Fibroblast of peridontal ligament (primary cell): ENCODE results near the gene OGG1.
A peak's percentile ranks its signal among the peaks of the same experiment; 100 is the strongest.
"Not testable (repeated sequence)": the region's sequence is repeated elsewhere in the genome, so short reads cannot be mapped to it uniquely, and the experiment has no call there.

ENCODE experiments used
- DNase-seq: peaks from one replicate; pipeline ENCODE4 v3.0.0-alpha.2; 2010; ENCODE audit errors: extremely low read depth

OGG1 gene

DNA sequence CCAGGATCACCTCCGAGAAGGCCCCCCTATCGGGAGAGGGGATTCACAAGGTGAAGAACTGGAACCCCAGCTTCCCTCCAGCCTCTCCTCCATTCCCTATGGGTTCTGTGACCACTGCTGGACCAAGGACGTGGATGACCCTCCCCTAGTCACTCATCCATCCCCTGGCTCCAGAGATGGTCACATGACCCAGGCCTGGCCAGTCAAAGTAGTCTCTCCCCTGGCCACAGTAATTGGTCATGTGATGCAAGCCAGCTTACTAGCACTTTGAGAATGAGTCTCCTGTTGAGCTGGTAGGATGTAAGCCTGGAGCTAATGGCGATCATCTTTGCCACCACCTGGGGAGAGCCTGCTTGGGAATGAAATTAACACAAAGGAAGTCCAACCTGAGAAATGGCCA is 16.1 kb downstream of the OGG1 start:
- DNase-seq, result no peak

DNA sequence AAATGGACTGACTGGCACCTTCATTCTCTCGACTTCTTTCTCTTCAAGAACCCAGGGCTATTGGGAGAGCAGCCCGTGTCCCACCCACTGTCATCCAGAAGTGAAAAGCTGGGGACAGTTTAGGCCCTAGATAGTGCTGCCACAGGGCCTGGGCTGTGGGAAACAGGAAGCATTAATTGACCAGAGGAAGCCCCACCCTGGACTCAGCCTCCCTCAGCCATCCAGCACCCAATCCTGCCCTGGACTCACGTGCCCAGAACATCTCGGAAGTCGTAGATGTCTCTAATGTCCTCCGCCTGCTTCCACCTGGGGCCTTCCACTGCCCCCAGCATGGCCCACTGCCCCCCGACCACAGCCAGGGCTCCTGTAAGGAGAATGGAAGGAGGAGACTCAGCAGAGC is 17.7 kb downstream of the OGG1 start:
- no peak for DNase-seq

DNA sequence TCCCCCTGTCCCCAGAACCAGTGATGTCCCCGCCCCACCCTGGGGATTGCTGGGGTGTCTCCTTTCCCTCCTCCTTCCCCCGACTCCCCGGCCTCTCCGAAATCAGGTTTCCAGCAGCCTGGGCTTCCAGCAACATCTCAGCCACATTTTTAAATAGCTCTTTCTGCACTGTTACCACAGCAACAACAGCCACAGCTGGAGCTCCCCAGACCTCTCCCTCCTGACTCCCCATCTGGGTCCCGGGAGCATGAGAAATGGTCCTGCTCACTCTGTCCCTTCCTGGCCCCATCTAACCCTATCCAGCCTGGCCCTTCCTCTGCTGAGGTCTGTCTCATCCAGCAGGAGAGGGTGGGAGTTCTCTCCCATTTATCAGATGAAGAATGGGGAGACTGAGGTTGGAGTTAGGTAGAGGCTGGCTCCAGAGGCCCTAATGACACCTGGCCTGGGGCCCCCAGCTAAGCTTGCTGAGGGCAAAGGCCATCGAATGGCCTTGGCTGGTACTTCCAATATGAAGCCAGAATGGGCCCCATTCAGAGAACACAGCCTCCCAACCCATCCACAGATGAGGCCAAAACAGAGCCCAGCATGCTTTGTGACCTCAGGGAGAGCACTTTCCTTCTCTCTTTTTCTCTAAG is 18.5 kb downstream of the OGG1 start:
- no peak for DNase-seq

DNA sequence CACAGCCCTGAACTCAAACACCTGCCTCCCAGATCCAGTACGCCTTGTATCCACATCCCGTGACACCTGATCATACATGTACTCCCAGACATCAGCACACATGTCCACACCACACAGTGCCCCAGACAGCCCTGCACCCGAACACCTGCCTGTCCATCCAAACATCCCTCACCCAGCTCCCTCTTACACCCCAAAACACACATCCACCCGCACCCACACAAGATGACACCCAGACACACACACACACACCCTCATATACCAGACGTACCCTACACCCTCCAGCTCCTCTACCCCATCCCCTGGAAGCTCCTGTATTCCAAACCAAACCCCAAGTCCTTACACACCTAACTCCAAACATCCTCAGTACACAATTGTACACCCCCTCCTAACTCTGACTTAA is 19.3 kb downstream of the OGG1 start:
- no peak for DNase-seq

DNA sequence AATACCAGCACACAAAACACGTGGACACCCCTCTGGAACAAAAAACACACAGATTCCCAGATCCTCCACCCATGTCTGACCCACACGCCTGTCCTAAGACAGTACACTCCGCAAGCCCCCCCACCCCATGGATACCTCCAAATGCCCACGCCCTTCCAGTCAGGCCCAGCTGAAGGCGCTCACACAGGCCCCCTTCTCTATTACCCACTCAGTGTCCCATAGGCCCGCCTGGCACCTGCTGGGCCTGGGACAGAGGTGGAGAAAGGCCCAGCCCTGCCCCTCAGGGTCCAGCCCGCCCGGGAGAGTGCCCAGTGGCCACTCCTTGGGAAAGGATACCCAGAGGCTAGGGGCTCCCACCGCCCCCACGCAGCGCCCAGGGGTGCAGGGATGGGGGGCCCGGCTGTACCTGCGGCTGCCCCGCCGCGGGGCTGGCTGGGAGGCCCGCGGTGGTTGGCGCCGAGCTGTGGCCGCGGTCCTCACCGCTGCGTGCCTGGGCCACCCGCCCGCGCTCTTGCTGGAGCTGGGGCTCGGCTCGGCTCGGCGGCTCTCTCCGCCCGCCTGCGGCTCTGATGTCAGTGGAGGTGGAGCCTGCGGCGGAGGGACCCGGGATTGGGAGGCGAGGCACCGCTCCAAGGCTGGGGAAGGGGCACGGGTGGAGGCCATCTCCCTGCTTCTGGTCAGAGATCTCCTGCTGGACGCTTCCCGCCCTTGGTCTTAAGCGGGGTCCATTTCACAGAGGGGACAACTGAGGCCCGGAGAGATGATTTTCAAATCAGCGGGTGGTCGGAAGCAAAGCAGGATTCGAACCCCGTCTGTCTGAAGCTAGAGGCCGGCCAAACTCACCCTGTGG is 19.9 kb downstream of the OGG1 start, which contains the start of gene CAMK1:
Gene CAMK1, minus strand, starts transcription at position 522 of the 850 bp plus-strand sequence. CDS start 2,198 bp downstream, outside the sequence.
- peak; percentile 48 for DNase-seq

DNA sequence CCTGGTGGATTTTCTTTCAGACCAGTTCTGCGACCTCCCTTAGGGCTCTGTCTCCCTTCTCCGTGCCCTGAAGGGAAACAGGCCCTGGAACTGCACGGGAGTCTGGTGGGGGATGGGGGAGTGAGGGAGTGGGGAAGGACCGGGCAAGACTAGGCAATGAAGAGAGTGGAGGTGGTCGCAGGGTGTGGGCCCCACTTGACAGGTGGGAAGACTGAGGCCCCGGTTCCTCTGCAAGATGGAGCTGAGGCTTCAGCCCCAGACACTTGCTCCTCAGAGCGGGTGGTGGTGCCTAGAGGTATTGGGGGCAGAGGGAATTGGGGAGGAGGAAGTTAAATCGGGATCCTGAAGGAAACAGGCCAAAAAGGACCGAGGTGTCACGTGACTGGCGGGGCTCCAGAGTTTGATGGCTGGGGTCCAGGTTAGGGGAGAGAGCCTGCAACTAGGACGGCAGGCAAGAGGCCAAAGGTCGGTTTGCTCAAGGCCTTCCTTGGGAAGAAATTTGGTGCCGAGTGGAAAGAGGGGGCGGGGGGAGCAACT is 20.6 kb downstream of the OGG1 start:
- DNase-seq, result peak; percentile 46

DNA sequence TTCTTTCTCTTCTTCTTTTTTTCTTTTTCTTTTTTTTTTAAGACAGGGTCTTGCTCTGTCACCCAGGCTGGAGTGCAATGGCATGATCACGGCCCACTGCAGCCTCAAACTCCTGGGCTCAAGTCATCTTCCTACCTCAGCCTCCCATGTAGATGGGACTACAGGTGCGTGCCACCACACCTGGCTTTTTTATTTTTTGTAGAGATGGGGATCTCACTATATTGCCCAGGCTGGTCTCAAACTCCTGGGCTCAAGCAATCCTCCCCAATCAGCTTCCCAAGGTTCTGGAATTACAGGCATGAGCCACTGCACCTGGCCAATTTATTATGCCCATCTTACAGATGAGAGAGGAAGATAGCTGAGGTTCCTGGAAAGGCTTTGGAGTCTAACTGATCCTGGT is 21.3 kb downstream of the OGG1 start:
- DNase-seq, result not testable (repeated sequence)

DNA sequence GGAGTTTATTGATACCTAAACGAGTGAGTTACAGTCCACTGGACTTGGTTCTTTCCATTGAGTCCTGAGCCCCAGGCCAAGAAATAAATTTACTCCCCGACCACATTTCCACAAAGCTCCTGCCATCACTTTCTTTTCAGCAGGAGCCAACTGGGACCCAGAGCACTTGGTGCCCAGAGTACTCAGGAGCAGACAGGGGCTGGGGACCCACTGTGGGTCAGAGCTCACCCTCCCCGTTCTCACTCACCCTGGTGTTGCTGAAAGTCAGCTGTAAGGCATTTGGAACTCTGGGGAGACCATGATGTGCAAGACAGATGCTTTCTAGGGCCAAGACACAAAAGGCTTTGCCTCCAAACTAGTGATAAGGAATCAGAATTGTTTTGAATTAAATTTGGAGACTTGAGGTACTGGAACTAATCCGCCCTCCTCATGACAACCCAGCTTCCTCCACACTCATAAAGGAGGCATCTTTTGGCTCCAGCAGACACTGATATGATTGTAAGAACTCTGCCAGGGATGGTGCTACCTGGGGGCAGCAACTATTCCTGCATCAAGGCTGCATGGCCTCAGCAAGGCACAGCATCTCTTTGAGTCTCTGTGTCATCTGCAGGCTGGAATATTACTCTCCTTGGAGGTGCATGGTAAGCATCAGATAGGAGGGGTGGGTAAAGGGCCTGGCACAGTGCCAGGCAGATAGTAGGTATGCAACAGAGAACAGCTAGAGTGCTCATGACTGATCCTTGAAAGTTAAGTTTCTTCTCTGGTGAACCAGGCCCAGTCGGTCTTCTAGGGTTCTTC is 27.3 kb downstream of the OGG1 start:
- no peak for DNase-seq

DNA sequence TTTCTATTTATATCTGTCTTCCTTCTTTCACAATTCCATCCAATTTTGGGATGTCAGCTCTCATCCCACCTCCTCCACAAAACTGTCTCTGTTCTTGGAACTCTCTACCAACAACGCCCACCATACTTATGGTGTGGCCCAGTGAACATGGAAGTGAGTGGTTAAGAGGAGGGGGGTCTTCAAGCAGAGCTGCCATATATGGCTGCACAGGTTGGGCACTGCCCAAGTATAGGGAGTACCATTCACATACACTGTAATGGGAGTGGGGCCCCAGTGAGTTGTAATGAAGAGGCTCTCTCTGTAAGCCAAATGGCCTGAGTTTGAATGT is 27.9 kb downstream of the OGG1 start:
- no peak for DNase-seq

DNA sequence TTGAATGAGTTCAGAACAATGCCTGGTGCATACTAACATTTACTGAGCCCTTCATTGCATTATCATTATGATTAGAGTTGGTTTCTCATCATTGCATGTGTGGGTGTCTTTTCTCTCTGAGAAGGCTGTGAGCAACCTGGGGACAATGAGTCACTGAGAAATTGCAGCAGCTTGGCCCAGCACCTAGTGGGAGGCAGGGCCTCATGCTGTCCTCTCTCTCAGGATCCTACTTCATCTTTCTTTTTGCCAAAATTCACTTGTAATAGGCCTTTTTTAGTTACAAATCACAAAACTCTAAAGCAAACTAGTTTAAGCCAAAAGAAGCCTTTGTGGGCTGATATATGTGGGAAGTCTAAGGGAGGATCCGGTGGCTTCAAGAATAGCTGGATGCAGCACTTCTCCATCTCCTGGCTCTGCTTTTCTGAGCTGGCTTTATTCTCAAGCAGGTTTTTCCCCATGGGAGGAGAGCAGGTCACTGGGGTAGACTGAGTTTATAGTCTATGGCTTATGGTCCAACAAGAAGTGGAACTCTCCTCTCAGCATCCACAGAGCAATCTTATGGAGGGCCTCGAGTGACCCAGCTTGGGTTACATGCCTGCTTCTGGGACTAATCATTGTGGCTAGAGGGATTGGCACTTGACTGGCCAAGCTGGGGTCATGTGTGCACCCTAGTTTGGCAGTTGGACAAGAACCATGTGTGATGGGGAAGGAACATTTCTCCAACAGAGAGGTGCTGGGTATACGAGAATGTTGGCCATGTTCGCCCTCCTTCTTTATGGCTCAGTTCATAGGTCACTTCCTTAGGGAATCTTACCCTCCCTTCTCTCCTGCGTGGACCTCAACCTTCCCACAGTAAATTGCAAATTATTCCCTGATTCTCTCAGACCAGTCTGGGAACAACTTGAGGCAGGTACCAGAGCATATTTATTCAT is 28.7 kb downstream of the OGG1 start:
- DNase-seq, result peak; percentile 52

DNA sequence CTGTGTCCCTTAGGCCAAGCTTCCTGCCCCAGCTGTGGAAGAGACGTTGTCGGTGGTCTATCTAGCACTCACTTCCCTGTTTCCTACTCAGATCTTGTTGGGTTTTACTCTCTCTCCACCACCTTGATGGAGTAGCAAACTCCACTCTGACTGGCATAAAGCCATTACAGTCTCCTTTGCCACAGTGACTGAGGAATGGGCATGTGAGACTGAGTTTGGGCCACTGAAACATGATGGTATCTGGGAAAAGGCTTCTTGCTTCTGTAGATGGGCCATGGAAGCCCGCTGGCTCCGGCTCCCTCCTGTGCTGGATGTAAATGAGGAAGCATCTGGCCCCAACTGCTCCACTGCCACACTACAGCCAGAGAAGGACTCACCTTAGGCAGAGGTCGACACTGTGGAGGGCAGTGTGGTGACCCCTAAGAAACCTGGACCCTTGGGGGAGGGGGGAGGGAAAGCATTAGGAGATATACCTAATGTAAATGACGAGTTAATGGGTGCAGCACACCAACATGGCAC is 29.4 kb downstream of the OGG1 start:
- DNase-seq, result no peak

DNA sequence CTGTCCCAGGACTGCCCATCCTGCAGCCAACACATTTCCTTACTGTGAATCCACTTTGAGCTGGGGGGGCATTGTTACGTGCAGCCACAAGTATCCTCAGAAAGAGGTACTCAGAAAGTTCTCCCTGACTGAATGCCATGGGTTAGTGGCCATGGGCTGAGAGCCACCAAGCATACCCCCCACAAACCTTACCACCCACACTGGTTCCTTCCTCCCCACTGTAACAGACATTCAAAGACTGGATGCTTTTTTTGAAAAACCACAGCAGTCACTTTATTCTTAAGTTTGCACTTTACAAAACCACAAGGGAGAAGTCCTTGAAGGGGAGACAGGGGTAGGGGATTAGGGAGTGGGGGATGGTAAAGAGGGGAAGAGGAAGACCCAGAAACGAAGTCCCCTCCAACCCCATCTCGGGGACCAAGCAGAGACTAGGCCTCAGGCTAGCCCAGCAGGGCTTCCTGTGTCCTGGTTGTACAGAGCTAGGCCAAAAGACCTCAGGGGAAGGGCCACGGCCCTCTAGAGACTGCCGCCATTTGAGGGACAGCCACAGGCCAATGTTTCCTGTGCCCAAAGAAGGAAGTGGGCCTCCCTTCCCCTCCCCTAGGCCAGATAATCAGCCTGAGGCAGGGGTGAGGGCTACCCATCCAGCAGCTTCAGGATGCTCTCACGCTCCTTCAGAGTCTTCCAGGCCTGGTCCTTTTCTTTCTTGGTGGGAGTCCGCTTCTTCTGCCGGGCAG is 30.1 kb downstream of the OGG1 start:
- no peak for DNase-seq

DNA sequence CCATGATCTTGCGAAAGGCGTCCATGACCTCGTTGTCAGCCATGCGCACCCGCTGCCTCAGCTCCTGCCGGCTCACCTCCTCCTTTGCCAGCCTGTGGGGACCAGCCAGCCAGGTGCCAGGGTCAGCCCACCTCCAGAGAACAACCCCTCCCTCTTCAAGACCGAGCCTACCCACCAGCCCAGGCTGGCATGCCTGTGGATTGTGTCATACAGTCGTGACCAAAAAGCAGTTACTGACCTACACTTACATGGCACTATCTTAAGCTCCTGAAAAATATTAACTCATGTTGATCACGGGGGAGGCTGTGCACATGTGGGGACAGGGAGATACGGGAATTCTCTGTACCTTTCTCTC is 30.7 kb downstream of the OGG1 start:
- no peak for DNase-seq

DNA sequence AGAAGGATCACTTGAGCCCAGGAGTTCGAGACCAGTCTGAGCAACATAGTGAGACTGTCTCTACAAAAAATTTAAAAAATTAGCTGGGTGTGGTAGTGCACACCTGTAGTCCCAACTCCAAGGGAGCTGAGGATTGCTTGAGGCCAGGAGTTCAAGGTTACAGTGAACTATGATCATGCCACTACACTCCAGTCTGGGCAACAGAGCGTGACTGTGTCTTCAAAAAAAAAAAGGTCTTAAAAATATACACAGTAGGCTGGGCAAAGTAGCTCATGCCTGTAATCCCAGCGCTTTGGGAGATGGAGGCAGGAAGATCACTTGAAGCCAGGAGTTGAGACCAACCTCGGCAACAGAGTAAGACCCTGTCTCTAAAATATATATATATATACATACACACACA is 31.2 kb downstream of the OGG1 start:
- DNase-seq, result no peak

DNA sequence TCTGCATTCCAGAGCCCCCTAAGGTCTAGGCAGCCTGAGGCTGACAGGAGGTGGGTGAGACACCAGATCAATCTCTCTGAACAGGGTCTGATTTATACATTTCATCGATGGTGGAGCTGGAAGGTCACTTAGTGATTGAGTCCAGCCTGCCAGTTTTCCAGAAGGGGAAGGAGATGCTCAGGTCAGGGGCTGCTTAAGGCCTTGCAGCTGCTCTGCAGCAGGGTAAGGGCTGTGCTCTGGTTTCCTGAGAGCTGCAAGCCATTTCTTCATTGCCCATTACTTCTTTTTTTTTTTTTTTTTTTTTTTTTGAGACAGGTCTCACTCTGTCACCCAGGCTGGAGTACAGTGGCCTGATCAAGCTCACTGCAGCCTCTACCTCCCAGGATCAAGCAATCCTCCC is 31.8 kb downstream of the OGG1 start:
- DNase-seq, result no peak

DNA sequence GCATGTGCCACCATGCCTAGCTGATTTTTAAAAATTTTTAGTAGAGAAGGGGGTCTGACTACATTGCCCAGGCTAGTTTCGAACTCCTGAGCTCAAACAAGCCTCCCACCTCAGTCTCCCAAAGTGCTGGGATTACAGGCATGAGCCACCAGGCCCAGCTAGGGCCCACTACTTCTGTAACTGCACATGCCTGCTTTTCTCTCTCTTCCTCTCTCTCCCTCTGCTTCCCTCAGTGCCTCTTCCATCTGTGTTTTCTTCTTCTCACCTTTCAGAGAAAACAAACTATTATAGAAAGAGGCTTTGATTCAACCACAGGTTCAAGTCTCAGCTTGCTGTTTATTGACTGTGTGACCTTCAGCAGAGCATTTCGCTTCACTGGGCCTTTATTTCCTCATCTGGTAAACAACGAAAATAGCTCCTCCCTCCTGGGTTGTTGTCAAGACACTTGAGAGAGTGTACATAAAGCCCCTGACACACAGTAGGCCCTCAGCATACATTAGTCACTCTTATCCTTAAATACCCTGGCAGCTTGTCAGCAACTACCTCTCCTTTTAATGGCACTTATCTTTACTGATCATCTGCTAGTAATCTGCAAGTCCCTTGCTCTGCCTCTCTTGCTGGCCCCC is 32.3 kb downstream of the OGG1 start:
- no peak for DNase-seq

DNA sequence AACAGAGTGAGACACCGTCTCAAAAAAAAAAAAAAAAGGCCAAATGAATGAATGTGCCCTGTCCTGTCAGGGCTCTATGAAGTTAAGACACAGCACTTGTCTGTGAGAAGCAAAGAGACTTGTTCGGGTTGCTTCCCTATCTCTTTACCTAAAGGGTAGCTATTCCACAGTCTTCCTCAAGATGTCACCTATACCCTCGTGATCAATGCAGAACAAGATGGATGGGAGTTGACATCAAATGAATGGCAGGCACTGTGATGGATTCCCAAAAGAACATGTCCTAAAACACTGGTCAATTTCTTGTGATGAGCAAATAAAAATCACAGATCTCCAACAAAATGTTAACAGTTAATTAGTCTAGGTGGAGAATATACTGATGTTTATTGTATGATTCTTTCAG is 33.0 kb downstream of the OGG1 start:
- DNase-seq, result no peak

DNA sequence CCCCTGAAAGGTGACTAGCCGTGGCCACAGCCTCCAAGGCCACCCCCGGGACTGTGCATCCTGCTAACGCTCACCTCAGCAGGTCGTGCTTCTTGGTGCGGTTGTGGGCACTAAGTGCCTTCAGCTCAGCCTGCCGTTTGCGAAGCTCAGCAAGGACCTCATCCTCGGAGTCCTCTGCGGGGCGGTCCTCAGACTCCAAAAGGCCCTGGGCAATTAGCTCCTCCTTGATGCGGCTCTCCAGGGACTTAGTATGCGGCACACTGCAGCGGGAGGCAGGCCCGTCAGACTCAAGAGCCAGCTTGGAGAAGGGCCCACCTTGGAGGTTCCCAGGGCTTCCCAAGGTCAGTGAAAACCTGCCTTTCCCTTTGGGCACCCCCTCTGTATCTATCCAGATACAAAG is 34.2 kb downstream of the OGG1 start:
- DNase-seq, result no peak

DNA sequence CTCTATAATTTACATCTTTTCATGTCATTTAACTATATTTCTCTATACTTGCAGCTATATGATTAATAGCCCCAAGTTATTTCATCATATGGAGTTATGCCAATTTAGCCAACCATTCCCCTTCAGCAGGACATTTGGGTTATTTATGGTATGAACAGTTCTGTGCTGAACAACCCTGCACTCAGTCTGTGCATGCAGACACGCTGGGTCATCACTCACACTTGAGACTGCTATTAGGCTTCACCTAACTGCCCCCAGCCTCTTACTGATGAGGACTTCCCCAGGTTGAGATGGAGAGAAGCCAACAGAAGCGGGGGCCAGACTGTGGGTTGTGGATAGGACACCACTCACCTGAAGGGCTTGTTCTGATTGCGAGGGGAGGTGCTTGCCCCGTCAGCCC is 35.2 kb downstream of the OGG1 start:
- no peak for DNase-seq

DNA sequence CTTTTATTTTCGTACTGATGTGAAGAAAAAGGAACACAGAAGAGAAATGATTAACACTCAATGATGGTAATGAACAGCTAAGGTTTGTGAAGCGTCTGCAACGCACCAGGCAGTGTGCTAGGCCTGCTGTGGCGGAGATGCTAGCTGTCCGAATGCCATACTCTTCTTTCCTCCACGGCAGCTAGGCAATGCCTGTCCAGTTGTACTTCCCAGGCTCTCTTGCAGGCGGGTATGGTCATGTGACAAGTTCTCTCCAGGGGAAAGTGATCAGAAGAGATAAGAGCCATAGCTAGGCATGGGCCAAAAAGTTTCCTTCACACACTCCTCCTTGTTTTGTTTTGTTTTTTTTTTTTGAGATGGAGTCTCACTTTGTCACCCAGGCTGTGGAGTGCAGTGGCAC is 35.9 kb downstream of the OGG1 start:
- DNase-seq, result no peak
